HEK293 (cell line): ENCODE results near the gene POFUT2.
A peak's percentile ranks its signal among the peaks of the same experiment; 100 is the strongest.

Experiments used
- CTCF ChIA-PET: fragments of 350-600 bp; formaldehyde crosslinking; extraction: SDS; loops from one replicate; lab custom pipeline; 2021; ENCODE audit warnings: antibody characterized with exemption; lab: Yijun Ruan, JAX
- POLR2A ChIA-PET: fragments of 300-600 bp; formaldehyde crosslinking; extraction: SDS; loops from one replicate; lab custom pipeline; 2020; ENCODE audit warnings: antibody characterized with exemption, inconsistent platforms; lab: Yijun Ruan, JAX
- H3K27ac ChIP-seq: fragments of 200-500 bp; sonication (Bioruptor generic); 2 replicates; pipeline ENCODE4 v1.5.1; 2014; ENCODE audit warnings: low read depth, low read length, control low read depth, inconsistent platforms; ENCODE audit errors: extremely low read depth
- H3K36me3 ChIP-seq, 2 experiments: fragments of 200-500 bp in 1 of 2; sonication (Bioruptor generic) in 1 of 2; 1 replicate in 1 of 2; 2 replicates in 1 of 2; pipeline ENCODE4 v1.5.1; 2014 to 2017; ENCODE audit warnings: inconsistent platforms in 2 of 2, low read length in 2 of 2; ENCODE audit not compliant: control insufficient read depth in 2 of 2, insufficient read depth in 1 of 2
- H3K4me1 ChIP-seq: fragments of 200-500 bp; sonication (Bioruptor generic); 2 replicates; pipeline ENCODE4 v1.5.1; 2014; ENCODE audit warnings: mild to moderate bottlenecking, low read length, inconsistent platforms; ENCODE audit not compliant: control insufficient read depth, insufficient read depth
- H3K4me3 ChIP-seq: 2 replicates; pipeline ENCODE4 v1.5.1; 2011; ENCODE audit warnings: low read depth, mild to moderate bottlenecking, control low read depth, low read length, moderate library complexity
- H3K9me3 ChIP-seq: fragments of 200-500 bp; sonication (Bioruptor generic); 2 replicates; pipeline ENCODE4 v1.5.1; 2014; ENCODE audit warnings: low read depth, low read length, inconsistent platforms; ENCODE audit not compliant: control insufficient read depth, insufficient read depth
- SETDB1 ChIP-seq: IDR thresholded peaks from one replicate; pipeline ENCODE4 v1.6.1; 2017; ENCODE audit warnings: mild to moderate bottlenecking, low read length, moderate library complexity, mixed read lengths; ENCODE audit not compliant: insufficient read length
- TCF7L2 ChIP-seq: IDR thresholded peaks from 2 replicates; pipeline ENCODE4 v1.6.1; 2011; ENCODE audit warnings: low read depth, mild to moderate bottlenecking, inconsistent platforms, low read length, moderate library complexity, borderline replicate concordance
- ZBTB17 ChIP-seq: fragments of 450-650 bp; formaldehyde crosslinking; IDR thresholded peaks from 2 replicates; pipeline ENCODE4 v1.5.1; 2016; ENCODE audit warnings: missing biosample characterization, missing genetic modification characterization
- ZFP37 ChIP-seq: fragments of 450-650 bp; formaldehyde crosslinking; IDR thresholded peaks from 2 replicates; pipeline ENCODE4 v1.5.1; 2016; ENCODE audit warnings: missing biosample characterization, missing genetic modification characterization
- ZNF24 ChIP-seq: fragments of 450-650 bp; formaldehyde crosslinking; IDR thresholded peaks from 2 replicates; pipeline ENCODE4 v1.5.1; 2016; ENCODE audit warnings: missing biosample characterization, missing genetic modification characterization
- ZNF324 ChIP-seq: fragments of 450-650 bp; formaldehyde crosslinking; IDR thresholded peaks from 2 replicates; pipeline ENCODE4 v1.5.1; 2016; ENCODE audit warnings: missing biosample characterization, missing genetic modification characterization
- ZNF473 ChIP-seq: fragments of 450-650 bp; formaldehyde crosslinking; IDR thresholded peaks from 2 replicates; pipeline ENCODE4 v1.5.1; 2017; ENCODE audit warnings: missing biosample characterization, missing genetic modification characterization
- ZNF549 ChIP-seq: fragments of 450-650 bp; IDR thresholded peaks from 2 replicates; pipeline ENCODE4 v1.5.1; 2018; ENCODE audit warnings: missing biosample characterization, missing genetic modification characterization, mild to moderate bottlenecking, inconsistent platforms, moderate library complexity
- TF ChIP-seq, protein P1 (sequence below): fragments of 450-650 bp; formaldehyde crosslinking; IDR thresholded peaks from 2 replicates; pipeline ENCODE4; 2016; ENCODE audit warnings: missing biosample characterization, missing genetic modification characterization
- TF ChIP-seq, protein P2 (sequence below): fragments of 450-650 bp; formaldehyde crosslinking; IDR thresholded peaks from 2 replicates; pipeline ENCODE4 v1.5.1; 2017; ENCODE audit warnings: missing biosample characterization, missing genetic modification characterization
- TF ChIP-seq, protein P3 (sequence below): fragments of 450-650 bp; formaldehyde crosslinking; IDR thresholded peaks from 2 replicates; pipeline ENCODE4 v1.5.1; 2017; ENCODE audit warnings: missing biosample characterization, missing genetic modification characterization
- TF ChIP-seq, protein P4 (sequence below): fragments of 450-650 bp; formaldehyde crosslinking; IDR thresholded peaks from 2 replicates; pipeline ENCODE4 v1.5.1; 2016; ENCODE audit warnings: missing biosample characterization, missing genetic modification characterization, borderline replicate concordance
- TF ChIP-seq, protein P5 (sequence below): fragments of 450-650 bp; formaldehyde crosslinking; IDR thresholded peaks from 2 replicates; pipeline ENCODE4 v1.5.1; 2016; ENCODE audit warnings: missing biosample characterization, missing genetic modification characterization
- TF ChIP-seq, protein P6 (sequence below): fragments of 450-650 bp; formaldehyde crosslinking; IDR thresholded peaks from 2 replicates; pipeline ENCODE4 v1.5.1; 2016; ENCODE audit warnings: missing biosample characterization, missing genetic modification characterization
- TF ChIP-seq, protein P7 (sequence below): fragments of 450-650 bp; formaldehyde crosslinking; IDR thresholded peaks from 2 replicates; pipeline ENCODE4 v1.5.1; 2017; ENCODE audit warnings: missing biosample characterization, mild to moderate bottlenecking, missing genetic modification characterization, moderate library complexity

Gene POFUT2

DNA sequence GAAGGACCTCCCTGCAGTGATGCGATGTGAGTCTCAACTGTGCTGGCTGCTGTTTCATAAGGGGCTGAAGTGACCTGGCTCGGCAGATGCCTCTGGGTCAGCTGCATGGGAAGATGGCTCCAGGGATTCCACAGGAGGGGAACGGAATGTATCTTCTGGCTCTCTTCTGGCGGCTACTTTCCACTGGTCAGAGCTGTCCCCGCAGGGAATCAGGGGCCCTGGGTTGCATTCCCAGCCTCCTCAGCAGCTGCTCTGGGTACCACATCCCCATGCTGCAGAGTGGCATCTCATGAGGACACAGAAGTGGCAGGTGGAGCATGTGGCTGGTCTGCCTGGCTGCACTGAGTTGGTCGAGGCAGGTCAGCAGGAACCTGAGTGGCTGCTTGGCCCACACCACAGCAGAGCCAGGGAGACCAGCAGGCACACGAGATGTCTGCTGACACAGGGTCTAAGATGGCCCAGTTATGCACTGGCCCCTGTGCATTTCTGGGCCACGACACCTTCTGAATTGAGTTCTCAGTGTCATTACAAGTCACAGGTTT, 42.8 kb downstream of the POFUT2 start:
- no peaks in the 10 kb centered on the region for H3K36me3 ChIP-seq
- TF ChIP-seq ZNF473 (tag by site-specific recombination): no peak
- TF ChIP-seq ZNF24 (tag by site-specific recombination): no peak
- POLR2A ChIA-PET: no interaction called here
- CTCF ChIA-PET: no interaction called here
- no peak overlapping the region for H3K4me3 ChIP-seq
- no peaks in the 10 kb centered on the region for H3K4me1 ChIP-seq
- H3K9me3 ChIP-seq: no peaks in the 10 kb centered on the region
- H3K27ac ChIP-seq: no peak overlapping the region

DNA sequence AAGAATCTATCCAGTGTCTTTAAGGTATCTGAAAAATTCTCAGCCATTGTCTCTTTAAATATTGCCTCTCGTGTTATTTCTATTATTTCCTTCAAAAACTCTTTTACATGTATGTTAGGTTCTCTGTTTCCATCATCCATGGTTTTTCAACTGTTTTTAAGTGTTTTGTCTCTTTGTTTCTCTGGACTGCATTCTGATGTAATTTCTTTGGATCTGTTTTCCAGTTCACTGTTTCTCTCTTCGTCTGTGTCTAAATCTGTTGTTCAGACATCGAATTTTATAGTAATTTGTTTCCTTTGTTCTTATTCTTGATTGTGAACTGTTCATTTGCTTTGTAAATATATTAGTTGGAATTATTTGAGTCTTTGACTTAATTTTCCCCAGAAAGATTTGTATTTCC, 44.1 kb downstream of the POFUT2 start:
- Histone ChIP-seq H3K27ac (no peak overlapping the region), H3K4me3 (no peak overlapping the region), H3K4me1 (no peaks in the 10 kb centered on the region), H3K36me3 (no peaks in the 10 kb centered on the region), H3K9me3 (no peaks in the 10 kb centered on the region)
- ChIA-PET POLR2A (no interaction called here), CTCF (no interaction called here)
- TF ChIP-seq, protein P1, sequence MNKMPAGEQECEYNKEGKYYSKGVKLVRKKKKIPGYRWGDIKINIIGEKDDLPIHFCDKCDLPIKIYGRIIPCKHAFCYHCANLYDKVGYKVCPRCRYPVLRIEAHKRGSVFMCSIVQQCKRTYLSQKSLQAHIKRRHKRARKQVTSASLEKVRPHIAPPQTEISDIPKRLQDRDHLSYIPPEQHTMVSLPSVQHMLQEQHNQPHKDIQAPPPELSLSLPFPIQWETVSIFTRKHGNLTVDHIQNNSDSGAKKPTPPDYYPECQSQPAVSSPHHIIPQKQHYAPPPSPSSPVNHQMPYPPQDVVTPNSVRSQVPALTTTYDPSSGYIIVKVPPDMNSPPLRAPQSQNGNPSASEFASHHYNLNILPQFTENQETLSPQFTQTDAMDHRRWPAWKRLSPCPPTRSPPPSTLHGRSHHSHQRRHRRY (tag by site-specific recombination): no peak
- TF ChIP-seq ZFP37 (tag by site-specific recombination): no peak
- TF ChIP-seq ZNF324 (tag by site-specific recombination): 0 out of 2 replicates have a peak, but pooled peaks have one; percentile 34
- TF ChIP-seq, protein P2, sequence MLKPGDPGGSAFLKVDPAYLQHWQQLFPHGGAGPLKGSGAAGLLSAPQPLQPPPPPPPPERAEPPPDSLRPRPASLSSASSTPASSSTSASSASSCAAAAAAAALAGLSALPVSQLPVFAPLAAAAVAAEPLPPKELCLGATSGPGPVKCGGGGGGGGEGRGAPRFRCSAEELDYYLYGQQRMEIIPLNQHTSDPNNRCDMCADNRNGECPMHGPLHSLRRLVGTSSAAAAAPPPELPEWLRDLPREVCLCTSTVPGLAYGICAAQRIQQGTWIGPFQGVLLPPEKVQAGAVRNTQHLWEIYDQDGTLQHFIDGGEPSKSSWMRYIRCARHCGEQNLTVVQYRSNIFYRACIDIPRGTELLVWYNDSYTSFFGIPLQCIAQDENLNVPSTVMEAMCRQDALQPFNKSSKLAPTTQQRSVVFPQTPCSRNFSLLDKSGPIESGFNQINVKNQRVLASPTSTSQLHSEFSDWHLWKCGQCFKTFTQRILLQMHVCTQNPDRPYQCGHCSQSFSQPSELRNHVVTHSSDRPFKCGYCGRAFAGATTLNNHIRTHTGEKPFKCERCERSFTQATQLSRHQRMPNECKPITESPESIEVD (tag by site-specific recombination): no peak
- TF ChIP-seq, protein P3, sequence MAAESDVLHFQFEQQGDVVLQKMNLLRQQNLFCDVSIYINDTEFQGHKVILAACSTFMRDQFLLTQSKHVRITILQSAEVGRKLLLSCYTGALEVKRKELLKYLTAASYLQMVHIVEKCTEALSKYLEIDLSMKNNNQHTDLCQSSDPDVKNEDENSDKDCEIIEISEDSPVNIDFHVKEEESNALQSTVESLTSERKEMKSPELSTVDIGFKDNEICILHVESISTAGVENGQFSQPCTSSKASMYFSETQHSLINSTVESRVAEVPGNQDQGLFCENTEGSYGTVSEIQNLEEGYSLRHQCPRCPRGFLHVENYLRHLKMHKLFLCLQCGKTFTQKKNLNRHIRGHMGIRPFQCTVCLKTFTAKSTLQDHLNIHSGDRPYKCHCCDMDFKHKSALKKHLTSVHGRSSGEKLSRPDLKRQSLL: no peak
- TF ChIP-seq, protein P4, sequence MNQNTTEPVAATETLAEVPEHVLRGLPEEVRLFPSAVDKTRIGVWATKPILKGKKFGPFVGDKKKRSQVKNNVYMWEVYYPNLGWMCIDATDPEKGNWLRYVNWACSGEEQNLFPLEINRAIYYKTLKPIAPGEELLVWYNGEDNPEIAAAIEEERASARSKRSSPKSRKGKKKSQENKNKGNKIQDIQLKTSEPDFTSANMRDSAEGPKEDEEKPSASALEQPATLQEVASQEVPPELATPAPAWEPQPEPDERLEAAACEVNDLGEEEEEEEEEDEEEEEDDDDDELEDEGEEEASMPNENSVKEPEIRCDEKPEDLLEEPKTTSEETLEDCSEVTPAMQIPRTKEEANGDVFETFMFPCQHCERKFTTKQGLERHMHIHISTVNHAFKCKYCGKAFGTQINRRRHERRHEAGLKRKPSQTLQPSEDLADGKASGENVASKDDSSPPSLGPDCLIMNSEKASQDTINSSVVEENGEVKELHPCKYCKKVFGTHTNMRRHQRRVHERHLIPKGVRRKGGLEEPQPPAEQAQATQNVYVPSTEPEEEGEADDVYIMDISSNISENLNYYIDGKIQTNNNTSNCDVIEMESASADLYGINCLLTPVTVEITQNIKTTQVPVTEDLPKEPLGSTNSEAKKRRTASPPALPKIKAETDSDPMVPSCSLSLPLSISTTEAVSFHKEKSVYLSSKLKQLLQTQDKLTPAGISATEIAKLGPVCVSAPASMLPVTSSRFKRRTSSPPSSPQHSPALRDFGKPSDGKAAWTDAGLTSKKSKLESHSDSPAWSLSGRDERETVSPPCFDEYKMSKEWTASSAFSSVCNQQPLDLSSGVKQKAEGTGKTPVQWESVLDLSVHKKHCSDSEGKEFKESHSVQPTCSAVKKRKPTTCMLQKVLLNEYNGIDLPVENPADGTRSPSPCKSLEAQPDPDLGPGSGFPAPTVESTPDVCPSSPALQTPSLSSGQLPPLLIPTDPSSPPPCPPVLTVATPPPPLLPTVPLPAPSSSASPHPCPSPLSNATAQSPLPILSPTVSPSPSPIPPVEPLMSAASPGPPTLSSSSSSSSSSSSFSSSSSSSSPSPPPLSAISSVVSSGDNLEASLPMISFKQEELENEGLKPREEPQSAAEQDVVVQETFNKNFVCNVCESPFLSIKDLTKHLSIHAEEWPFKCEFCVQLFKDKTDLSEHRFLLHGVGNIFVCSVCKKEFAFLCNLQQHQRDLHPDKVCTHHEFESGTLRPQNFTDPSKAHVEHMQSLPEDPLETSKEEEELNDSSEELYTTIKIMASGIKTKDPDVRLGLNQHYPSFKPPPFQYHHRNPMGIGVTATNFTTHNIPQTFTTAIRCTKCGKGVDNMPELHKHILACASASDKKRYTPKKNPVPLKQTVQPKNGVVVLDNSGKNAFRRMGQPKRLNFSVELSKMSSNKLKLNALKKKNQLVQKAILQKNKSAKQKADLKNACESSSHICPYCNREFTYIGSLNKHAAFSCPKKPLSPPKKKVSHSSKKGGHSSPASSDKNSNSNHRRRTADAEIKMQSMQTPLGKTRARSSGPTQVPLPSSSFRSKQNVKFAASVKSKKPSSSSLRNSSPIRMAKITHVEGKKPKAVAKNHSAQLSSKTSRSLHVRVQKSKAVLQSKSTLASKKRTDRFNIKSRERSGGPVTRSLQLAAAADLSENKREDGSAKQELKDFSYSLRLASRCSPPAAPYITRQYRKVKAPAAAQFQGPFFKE (tag by site-specific recombination): no peak
- TF ChIP-seq TCF7L2: no peak
- TF ChIP-seq, protein P5, sequence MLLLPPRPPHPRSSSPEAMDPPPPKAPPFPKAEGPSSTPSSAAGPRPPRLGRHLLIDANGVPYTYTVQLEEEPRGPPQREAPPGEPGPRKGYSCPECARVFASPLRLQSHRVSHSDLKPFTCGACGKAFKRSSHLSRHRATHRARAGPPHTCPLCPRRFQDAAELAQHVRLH (tag by site-specific recombination): no peak
- no peak for TF ChIP-seq ZBTB17 (tag by site-specific recombination)
- TF ChIP-seq, protein P6, sequence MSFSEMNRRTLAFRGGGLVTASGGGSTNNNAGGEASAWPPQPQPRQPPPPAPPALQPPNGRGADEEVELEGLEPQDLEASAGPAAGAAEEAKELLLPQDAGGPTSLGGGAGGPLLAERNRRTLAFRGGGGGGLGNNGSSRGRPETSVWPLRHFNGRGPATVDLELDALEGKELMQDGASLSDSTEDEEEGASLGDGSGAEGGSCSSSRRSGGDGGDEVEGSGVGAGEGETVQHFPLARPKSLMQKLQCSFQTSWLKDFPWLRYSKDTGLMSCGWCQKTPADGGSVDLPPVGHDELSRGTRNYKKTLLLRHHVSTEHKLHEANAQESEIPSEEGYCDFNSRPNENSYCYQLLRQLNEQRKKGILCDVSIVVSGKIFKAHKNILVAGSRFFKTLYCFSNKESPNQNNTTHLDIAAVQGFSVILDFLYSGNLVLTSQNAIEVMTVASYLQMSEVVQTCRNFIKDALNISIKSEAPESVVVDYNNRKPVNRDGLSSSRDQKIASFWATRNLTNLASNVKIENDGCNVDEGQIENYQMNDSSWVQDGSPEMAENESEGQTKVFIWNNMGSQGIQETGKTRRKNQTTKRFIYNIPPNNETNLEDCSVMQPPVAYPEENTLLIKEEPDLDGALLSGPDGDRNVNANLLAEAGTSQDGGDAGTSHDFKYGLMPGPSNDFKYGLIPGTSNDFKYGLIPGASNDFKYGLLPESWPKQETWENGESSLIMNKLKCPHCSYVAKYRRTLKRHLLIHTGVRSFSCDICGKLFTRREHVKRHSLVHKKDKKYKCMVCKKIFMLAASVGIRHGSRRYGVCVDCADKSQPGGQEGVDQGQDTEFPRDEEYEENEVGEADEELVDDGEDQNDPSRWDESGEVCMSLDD (tag by site-specific recombination): no peak
- peak; percentile 94 for TF ChIP-seq SETDB1
- no peak for TF ChIP-seq ZNF549 (tag by site-specific recombination)
- TF ChIP-seq, protein P7, sequence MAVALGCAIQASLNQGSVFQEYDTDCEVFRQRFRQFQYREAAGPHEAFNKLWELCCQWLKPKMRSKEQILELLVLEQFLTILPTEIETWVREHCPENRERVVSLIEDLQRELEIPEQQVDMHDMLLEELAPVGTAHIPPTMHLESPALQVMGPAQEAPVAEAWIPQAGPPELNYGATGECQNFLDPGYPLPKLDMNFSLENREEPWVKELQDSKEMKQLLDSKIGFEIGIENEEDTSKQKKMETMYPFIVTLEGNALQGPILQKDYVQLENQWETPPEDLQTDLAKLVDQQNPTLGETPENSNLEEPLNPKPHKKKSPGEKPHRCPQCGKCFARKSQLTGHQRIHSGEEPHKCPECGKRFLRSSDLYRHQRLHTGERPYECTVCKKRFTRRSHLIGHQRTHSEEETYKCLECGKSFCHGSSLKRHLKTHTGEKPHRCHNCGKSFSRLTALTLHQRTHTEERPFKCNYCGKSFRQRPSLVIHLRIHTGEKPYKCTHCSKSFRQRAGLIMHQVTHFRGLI (tag by site-specific recombination): no peak
